Measurements from ENCODE around the gene FAM186B. TPM values are rescaled to one million over a fixed set of nuclear protein-coding genes. Genes with fewer than 3 reads are reported as not detected.
A peak's percentile ranks its signal among the peaks of the same experiment; 100 is the strongest.

FAM186B gene
- total RNA-seq, 4 donors from 2014 or later, result 0.35 to 1.0 TPM; not detected in 2

- no peaks in the 10 kb centered on the region for H3K9me3 ChIP-seq
- no peak for TF ChIP-seq CTCF (IDR thresholded peaks at IDR 0.05)
- no peak for TF ChIP-seq POLR2A (IDR thresholded peaks at IDR 0.05)
- H3K36me3 ChIP-seq, result peaks cover 0 to 57% (median 0%) of the 10 kb centered on the region in 3 donors
- H3K4me1 ChIP-seq, result peaks cover 0 to 19% (median 4%) of the 10 kb centered on the region in 4 donors
- H3K27ac ChIP-seq, result no peak overlapping the region
- no peaks in the 10 kb centered on the region for H3K27me3 ChIP-seq
- peak in 1 of 3 donors; percentile 37 for DNase-seq
- no peak overlapping the region for H3K4me3 ChIP-seq
Observed at GRCh38 chr12:49564686-49565405, 40.6 kb downstream of the FAM186B start.

DNA sequence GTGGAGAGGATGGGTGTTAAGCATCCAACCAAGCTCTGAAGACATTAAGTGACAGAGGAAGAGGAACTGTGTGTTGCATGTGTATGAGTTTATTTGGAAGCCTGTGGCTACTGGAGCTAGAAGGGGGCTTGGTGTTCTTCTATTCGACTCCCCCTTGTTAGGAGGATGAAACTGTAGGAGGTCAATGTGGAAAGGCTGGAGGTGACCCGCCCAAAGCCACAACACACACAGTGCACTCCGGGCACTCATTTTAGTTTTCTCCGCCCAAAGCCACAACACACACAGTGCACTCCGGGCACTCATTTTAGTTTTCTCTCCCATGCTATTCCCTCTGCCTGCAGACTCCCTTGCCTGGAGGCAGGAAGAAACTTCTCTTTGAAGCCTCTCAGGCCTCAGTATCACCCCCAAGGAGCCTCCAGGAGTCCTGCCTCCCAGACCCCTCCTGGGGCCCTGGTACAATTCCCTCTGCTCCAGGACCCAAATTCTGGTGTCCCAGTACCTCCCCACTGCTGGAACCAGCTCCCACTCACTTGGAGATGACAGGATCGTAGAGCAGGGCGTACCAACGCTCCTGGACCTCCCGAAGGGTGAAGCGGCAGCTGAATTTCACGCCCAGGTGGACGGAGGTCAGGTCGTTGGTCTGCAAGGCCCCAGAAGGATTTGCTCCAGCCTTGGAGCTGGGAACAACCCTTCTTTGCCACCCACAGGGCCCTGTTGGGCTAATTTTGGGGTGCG is 41.3 kb downstream of the FAM186B start:
- no peaks in the 10 kb centered on the region for H3K27me3 ChIP-seq
- H3K36me3 ChIP-seq, result peaks cover 0 to 65% (median 0%) of the 10 kb centered on the region in 3 donors
- H3K9me3 ChIP-seq, result no peaks in the 10 kb centered on the region
- DNase-seq, result no peak
- H3K27ac ChIP-seq, result no peak overlapping the region
- TF ChIP-seq POLR2A (IDR thresholded peaks at IDR 0.05) (no peak), CTCF (IDR thresholded peaks at IDR 0.05) (no peak)
- peaks cover 0 to 17% (median 4%) of the 10 kb centered on the region in 4 donors for H3K4me1 ChIP-seq
- no peak overlapping the region for H3K4me3 ChIP-seq

- H3K4me1 ChIP-seq, result peaks cover 0 to 13% (median 4%) of the 10 kb centered on the region in 4 donors
- peaks cover 0 to 76% (median 0%) of the 10 kb centered on the region in 3 donors for H3K36me3 ChIP-seq
- no peak overlapping the region for H3K27ac ChIP-seq
- TF ChIP-seq CTCF (IDR thresholded peaks at IDR 0.05), result no peak
- no peak for TF ChIP-seq POLR2A (IDR thresholded peaks at IDR 0.05)
- H3K27me3 ChIP-seq, result no peaks in the 10 kb centered on the region
- H3K4me3 ChIP-seq, result no peak overlapping the region
- peak in 1 of 3 donors; percentile 43 for DNase-seq
- no peaks in the 10 kb centered on the region for H3K9me3 ChIP-seq
Observed at GRCh38 chr12:49562831-49563230, 42.6 kb downstream of the FAM186B start.

- DNase-seq, result no peak
- H3K36me3 ChIP-seq, result peaks cover 0 to 82% (median 0%) of the 10 kb centered on the region in 3 donors
- TF ChIP-seq CTCF (IDR thresholded peaks at IDR 0.05), result no peak
- no peak for TF ChIP-seq POLR2A (IDR thresholded peaks at IDR 0.05)
- no peaks in the 10 kb centered on the region for H3K27me3 ChIP-seq
- H3K4me3 ChIP-seq, result no peak overlapping the region
- no peaks in the 10 kb centered on the region for H3K9me3 ChIP-seq
- peaks cover 0 to 12% (median 4%) of the 10 kb centered on the region in 4 donors for H3K4me1 ChIP-seq
- H3K27ac ChIP-seq, result no peak overlapping the region
Observed at GRCh38 chr12:49562233-49562632, 43.2 kb downstream of the FAM186B start.

- H3K9me3 ChIP-seq, result no peaks in the 10 kb centered on the region
Observed at GRCh38 chr12:49560695-49561094, 44.7 kb downstream of the FAM186B start.

More at GRCh38 chr12:49560695-49561094, 44.7 kb downstream of the FAM186B start:
- H3K4me3 ChIP-seq, result no peak overlapping the region
- H3K4me1 ChIP-seq, result no peaks in the 10 kb centered on the region
- DNase-seq, result no peak
- H3K36me3 ChIP-seq, result peaks cover 0 to 93% (median 0%) of the 10 kb centered on the region in 3 donors
- no peak overlapping the region for H3K27ac ChIP-seq
- H3K27me3 ChIP-seq, result no peaks in the 10 kb centered on the region
- TF ChIP-seq POLR2A (IDR thresholded peaks at IDR 0.05) (no peak), CTCF (IDR thresholded peaks at IDR 0.05) (no peak)

Data from Peyer's patch (tissue), 4 donors.